Measurements from ENCODE around the gene IFI30. TPM values are rescaled to one million over a fixed set of nuclear protein-coding genes. Genes with fewer than 3 reads are reported as not detected.

IFI30 gene
- total and polyA plus RNA-seq, 4 donors: 205 to 1,883 (median 526) TPM

DNA sequence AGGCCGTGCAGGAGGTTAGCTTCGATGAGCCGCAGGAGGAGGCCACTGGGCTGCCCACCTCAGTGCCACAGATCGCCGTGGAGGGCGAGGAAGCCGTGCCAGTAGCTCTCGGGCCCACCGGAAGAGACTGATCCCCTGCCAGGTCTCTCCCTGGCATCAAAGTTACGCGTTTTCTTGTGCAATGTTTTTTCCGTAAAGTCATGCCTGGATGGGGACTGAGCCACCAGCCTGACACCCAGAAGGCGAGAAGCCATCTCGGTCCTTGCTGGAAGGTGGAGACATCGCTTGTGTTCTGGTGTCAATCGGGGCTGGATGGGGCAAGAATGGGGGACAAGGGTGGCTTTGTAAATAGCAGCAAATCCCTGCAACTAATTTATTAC, 24.0 kb upstream of the IFI30 start:
- H3K36me3 ChIP-seq (ENCODE audit: control insufficient read depth in 4 of 4, insufficient read depth in 4 of 4, low read length in 4 of 4): peaks cover 0 to 28% (median 11%) of the 10 kb centered on the region in 4 donors
- WGBS, 2 donors: 80 to 88% methylated on average over 16 of the region's 16 CpGs
- TF ChIP-seq, protein P1, sequence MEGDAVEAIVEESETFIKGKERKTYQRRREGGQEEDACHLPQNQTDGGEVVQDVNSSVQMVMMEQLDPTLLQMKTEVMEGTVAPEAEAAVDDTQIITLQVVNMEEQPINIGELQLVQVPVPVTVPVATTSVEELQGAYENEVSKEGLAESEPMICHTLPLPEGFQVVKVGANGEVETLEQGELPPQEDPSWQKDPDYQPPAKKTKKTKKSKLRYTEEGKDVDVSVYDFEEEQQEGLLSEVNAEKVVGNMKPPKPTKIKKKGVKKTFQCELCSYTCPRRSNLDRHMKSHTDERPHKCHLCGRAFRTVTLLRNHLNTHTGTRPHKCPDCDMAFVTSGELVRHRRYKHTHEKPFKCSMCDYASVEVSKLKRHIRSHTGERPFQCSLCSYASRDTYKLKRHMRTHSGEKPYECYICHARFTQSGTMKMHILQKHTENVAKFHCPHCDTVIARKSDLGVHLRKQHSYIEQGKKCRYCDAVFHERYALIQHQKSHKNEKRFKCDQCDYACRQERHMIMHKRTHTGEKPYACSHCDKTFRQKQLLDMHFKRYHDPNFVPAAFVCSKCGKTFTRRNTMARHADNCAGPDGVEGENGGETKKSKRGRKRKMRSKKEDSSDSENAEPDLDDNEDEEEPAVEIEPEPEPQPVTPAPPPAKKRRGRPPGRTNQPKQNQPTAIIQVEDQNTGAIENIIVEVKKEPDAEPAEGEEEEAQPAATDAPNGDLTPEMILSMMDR (IDR thresholded peaks at IDR 0.05; ENCODE audit: control extremely low read depth, extremely low read depth): no peak

DNA sequence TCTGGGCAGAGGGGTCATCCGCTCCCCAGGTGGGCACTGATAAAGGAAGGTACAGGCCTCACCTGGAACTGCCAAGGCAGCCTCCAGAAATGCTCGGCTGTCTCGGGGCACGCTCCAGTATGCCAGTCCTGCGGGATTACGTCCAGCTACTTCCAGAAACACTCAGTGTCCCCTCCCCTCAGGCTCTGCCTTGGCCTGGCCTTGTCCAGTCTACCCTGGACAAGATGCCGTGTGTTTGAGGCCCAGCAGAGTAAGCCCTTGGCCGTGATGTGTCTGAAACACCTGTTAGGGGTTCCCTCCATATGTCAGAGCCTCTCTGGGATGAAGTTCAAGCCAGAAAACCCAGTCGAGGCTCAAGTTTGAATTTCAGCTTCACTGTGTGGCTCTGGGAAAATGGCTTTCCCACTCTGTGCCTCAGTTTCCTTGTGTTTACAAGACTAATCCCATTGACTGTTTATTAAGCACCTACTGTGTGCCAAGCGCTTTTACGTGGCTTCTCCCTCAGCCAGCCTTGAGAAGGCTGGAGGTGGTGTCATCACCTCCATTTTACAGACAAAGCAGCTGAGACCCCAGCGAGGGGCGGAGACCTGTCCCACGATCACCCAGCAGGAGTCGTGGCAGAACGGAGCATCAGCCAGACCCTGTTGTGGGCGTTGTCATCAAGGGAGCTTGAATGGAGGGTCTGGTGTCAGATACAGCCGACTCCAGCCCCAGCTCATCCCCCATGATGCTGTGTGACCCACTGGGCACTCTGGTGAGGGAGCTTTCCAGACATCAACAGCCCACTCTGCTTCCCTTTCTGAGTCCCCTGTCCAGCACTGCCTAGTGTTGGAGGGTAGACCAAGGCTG, 22.6 kb upstream of the IFI30 start:
- Histone ChIP-seq H3K4me3 (no peak overlapping the region), H3K36me3 (ENCODE audit: control insufficient read depth in 4 of 4, insufficient read depth in 4 of 4, low read length in 4 of 4) (peaks cover 0 to 20% (median 9%) of the 10 kb centered on the region in 4 donors), H3K27ac (ENCODE audit: low read depth in 1 of 2, low read length in 1 of 2) (no peak overlapping the region), H3K4me1 (ENCODE audit: control insufficient read depth in 5 of 5, insufficient read depth in 5 of 5, low read length in 5 of 5) (peaks cover 0 to 16% (median 4%) of the 10 kb centered on the region in 5 donors), H3K9me3 (ENCODE audit: control insufficient read depth in 4 of 4, insufficient read depth in 3 of 4, low read length in 3 of 4) (no peaks in the 10 kb centered on the region), H3K9ac (ENCODE audit: insufficient read depth in 1 of 2, low read length in 2 of 2) (peak overlapping the region in 1 of 2 donors; percentile 46), H3K27me3 (ENCODE audit: control insufficient read depth in 3 of 3, insufficient read depth in 3 of 3, low read length in 2 of 3) (no peaks in the 10 kb centered on the region)
- DNase-seq (no peak), ATAC-seq (ENCODE audit: insufficient read depth, low FRiP score) (no peak)
- TF ChIP-seq, protein P1 (IDR thresholded peaks at IDR 0.05; ENCODE audit: control extremely low read depth, extremely low read depth): no peak
- 92 to 95% methylated on average over 18 of the region's 18 CpGs for WGBS, 2 donors

More for the DNA sequence above, 24.0 kb upstream of the IFI30 start:
- ATAC-seq (ENCODE audit: insufficient read depth, low FRiP score) (no peak), DNase-seq (no peak)
- no peak overlapping the region for H3K27ac ChIP-seq (ENCODE audit: low read depth in 1 of 2, low read length in 1 of 2)
- H3K9me3 ChIP-seq (ENCODE audit: control insufficient read depth in 4 of 4, insufficient read depth in 3 of 4, low read length in 3 of 4): no peaks in the 10 kb centered on the region
- no peak overlapping the region for H3K9ac ChIP-seq (ENCODE audit: insufficient read depth in 1 of 2, low read length in 2 of 2)
- no peak overlapping the region for H3K4me3 ChIP-seq
- H3K27me3 ChIP-seq (ENCODE audit: control insufficient read depth in 3 of 3, insufficient read depth in 3 of 3, low read length in 2 of 3): no peaks in the 10 kb centered on the region
- H3K4me1 ChIP-seq (ENCODE audit: control insufficient read depth in 5 of 5, insufficient read depth in 5 of 5, low read length in 5 of 5): peaks cover 0 to 16% (median 4%) of the 10 kb centered on the region in 5 donors

DNA sequence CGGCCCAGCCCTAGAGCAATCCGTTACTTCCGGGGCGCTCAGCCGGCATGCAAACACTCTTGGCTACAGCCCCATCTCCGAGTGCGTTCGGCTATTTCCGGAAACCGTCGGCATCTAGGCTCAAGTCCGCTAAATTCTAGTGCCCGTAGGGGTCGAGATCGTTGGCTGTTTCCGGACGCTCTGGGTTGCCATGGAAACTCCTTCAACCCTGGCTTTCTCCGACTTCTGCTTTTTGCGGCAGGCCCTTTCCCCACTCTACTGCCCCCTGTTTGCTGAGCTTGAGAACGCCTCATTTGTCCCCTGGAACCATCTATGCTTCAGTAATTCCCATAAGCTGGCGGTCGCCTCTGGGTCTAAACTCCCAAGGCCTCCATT, 21.2 kb upstream of the IFI30 start:
- no peaks in the 10 kb centered on the region for H3K27me3 ChIP-seq (ENCODE audit: control insufficient read depth in 3 of 3, insufficient read depth in 3 of 3, low read length in 2 of 3)
- H3K36me3 ChIP-seq (ENCODE audit: control insufficient read depth in 4 of 4, insufficient read depth in 4 of 4, low read length in 4 of 4): peaks cover 0 to 20% (median 9%) of the 10 kb centered on the region in 4 donors
- H3K27ac ChIP-seq (ENCODE audit: low read depth in 1 of 2, low read length in 1 of 2): peak overlapping the region; percentile 95 to 96
- peaks cover 0 to 28% (median 14%) of the 10 kb centered on the region in 5 donors for H3K4me1 ChIP-seq (ENCODE audit: control insufficient read depth in 5 of 5, insufficient read depth in 5 of 5, low read length in 5 of 5)
- ATAC-seq (ENCODE audit: insufficient read depth, low FRiP score) (peak; percentile 73), DNase-seq (peak; percentile 98 to 99 (median 99))
- H3K9me3 ChIP-seq (ENCODE audit: control insufficient read depth in 4 of 4, insufficient read depth in 3 of 4, low read length in 3 of 4): no peaks in the 10 kb centered on the region
- H3K4me3 ChIP-seq: peak overlapping the region; percentile 40
- TF ChIP-seq, protein P1 (IDR thresholded peaks at IDR 0.05; ENCODE audit: control extremely low read depth, extremely low read depth): peak; percentile 32
- peak overlapping the region; percentile 81 to 94 for H3K9ac ChIP-seq (ENCODE audit: insufficient read depth in 1 of 2, low read length in 2 of 2)
- WGBS, 2 donors: 0% methylated on average over 22 of the region's 22 CpGs
